IMR-90 (cell line): Measurements from ENCODE around the gene PTPRG. TPM values are rescaled to one million over a fixed set of nuclear protein-coding genes. Genes with fewer than 3 reads are reported as not detected.
A peak's percentile ranks its signal among the peaks of the same experiment; 100 is the strongest.

ENCODE experiments used
- ATAC-seq: fragments of 200-7000 bp; cut with Tn5 transposase; 2 replicates; pipeline ENCODE4 v1.9.1; 2020; ENCODE audit warnings: low read depth, mild to moderate bottlenecking, moderate library complexity
- BruUV-seq: library from RNA; stranded (reverse); fragments of 400-500 nt; replicated peaks from 2 replicates; lab custom pipeline; 2021; lab: Mats Ljungman, UMichigan
- CTCF ChIA-PET: fragments of 300-600 bp; formaldehyde crosslinking; extraction: SDS; loops from one replicate; lab custom pipeline; 2021; ENCODE audit warnings: antibody characterized with exemption; lab: Yijun Ruan, JAX
- POLR2A ChIA-PET: fragments of 300-600 bp; sonication (Branson Sonifier 250); formaldehyde crosslinking; loops from one replicate; lab custom pipeline; 2022; ENCODE audit warnings: antibody characterized with exemption; ENCODE audit not compliant: unreplicated experiment; lab: Charles Lee
- DNase-seq: peaks from one replicate; pipeline ENCODE4 v3.0.0; 2013
- H2AFZ ChIP-seq: replicated peaks from 2 replicates; pipeline ENCODE3; 2013; ENCODE audit warnings: low read length, mild to moderate bottlenecking; ENCODE audit not compliant: poor library complexity
- H2AK5ac ChIP-seq: 2 replicates; pipeline ENCODE4 v1.6.1; 2013; ENCODE audit warnings: low read depth, low read length, inconsistent platforms
- H2AK9ac ChIP-seq: replicated peaks from 2 replicates; pipeline ENCODE3; 2013; ENCODE audit warnings: mild to moderate bottlenecking, low read depth, low read length, moderate library complexity; ENCODE audit not compliant: poor library complexity
- H2BK120ac ChIP-seq: 2 replicates; pipeline ENCODE4 v1.6.1; 2013; ENCODE audit warnings: low read depth, low read length, inconsistent platforms
- H2BK15ac ChIP-seq: 3 replicates; pipeline ENCODE4 v1.6.1; 2013; ENCODE audit warnings: low read depth, low read length, inconsistent platforms
- H2BK20ac ChIP-seq: 2 replicates; pipeline ENCODE4 v1.6.1; 2013; ENCODE audit warnings: low read depth, mild to moderate bottlenecking, inconsistent platforms, low read length, moderate library complexity
- H2BK5ac ChIP-seq: 2 replicates; pipeline ENCODE4 v1.6.1; 2013; ENCODE audit warnings: mild to moderate bottlenecking, low read depth, low read length, inconsistent platforms; ENCODE audit not compliant: poor library complexity, severe bottlenecking
- H3K14ac ChIP-seq: replicated peaks from 2 replicates; pipeline ENCODE4 v1.6.1; 2013; ENCODE audit warnings: low read depth, low read length, inconsistent platforms
- H3K18ac ChIP-seq: 2 replicates; pipeline ENCODE4 v1.6.1; 2013; ENCODE audit warnings: low read depth, low read length, control low read depth
- H3K23ac ChIP-seq: 2 replicates; pipeline ENCODE4 v1.6.1; 2013; ENCODE audit warnings: low read depth, low read length, inconsistent platforms
- H3K27ac ChIP-seq: 2 replicates; pipeline ENCODE4 v1.5.1; 2013; ENCODE audit warnings: mild to moderate bottlenecking, control low read depth, low read length; ENCODE audit not compliant: insufficient read depth
- H3K27me3 ChIP-seq: 2 replicates; pipeline ENCODE4 v1.6.1; 2013; ENCODE audit warnings: low read length; ENCODE audit not compliant: control insufficient read depth, insufficient read depth
- H3K36me3 ChIP-seq: 2 replicates; pipeline ENCODE4 v1.6.1; 2013; ENCODE audit warnings: low read length, mixed read lengths; ENCODE audit not compliant: control insufficient read depth, insufficient read depth
- H3K4ac ChIP-seq: 2 replicates; pipeline ENCODE4 v1.6.1; 2013; ENCODE audit warnings: low read depth, low read length, inconsistent platforms
- H3K4me1 ChIP-seq: 2 replicates; pipeline ENCODE4 v1.6.1; 2013; ENCODE audit warnings: low read length, mixed read lengths; ENCODE audit not compliant: control insufficient read depth, insufficient read depth
- H3K4me2 ChIP-seq: 2 replicates; pipeline ENCODE4 v1.6.1; 2013; ENCODE audit warnings: low read depth, mild to moderate bottlenecking, control low read depth, low read length, moderate library complexity
- H3K4me3 ChIP-seq: 2 replicates; pipeline ENCODE4 v1.5.1; 2013; ENCODE audit warnings: low read depth, mild to moderate bottlenecking, control low read depth, low read length, moderate library complexity; ENCODE audit not compliant: insufficient read depth
- H3K56ac ChIP-seq: 2 replicates; pipeline ENCODE4 v1.6.1; 2013; ENCODE audit warnings: low read length, inconsistent platforms; ENCODE audit not compliant: insufficient read depth; ENCODE audit errors: extremely low read depth
- H3K79me1 ChIP-seq, 2 experiments: 2 replicates each; pipeline ENCODE4 v1.6.1; 2013; ENCODE audit warnings: low read length in 2 of 2, inconsistent platforms in 1 of 2, low read depth in 1 of 2
- H3K9ac ChIP-seq: 2 replicates; pipeline ENCODE4 v1.6.1; 2013; ENCODE audit warnings: low read depth, low read length, control low read depth
- H3K9me1 ChIP-seq: 2 replicates; pipeline ENCODE4 v1.6.1; 2013; ENCODE audit warnings: low read length, inconsistent platforms; ENCODE audit not compliant: insufficient read depth
- H3K9me3 ChIP-seq: 2 replicates; pipeline ENCODE4 v1.6.1; 2013; ENCODE audit warnings: low read length; ENCODE audit not compliant: control insufficient read depth, insufficient read depth
- H4K20me1 ChIP-seq: 2 replicates; pipeline ENCODE4 v1.6.1; 2013; ENCODE audit warnings: low read length, inconsistent platforms; ENCODE audit not compliant: insufficient read depth
- H4K5ac ChIP-seq: 2 replicates; pipeline ENCODE4 v1.6.1; 2013; ENCODE audit warnings: mild to moderate bottlenecking, low read depth, low read length, control low read depth
- H4K8ac ChIP-seq, 2 experiments: 2 replicates each; pipeline ENCODE4 v1.6.1; 2013; ENCODE audit warnings: low read depth in 2 of 2, low read length in 2 of 2, control low read depth in 1 of 2, inconsistent platforms in 1 of 2
- H4K91ac ChIP-seq: 2 replicates; pipeline ENCODE4 v1.6.1; 2013; ENCODE audit warnings: low read depth, low read length, inconsistent platforms; ENCODE audit not compliant: insufficient read depth
- CEBPB ChIP-seq: IDR thresholded peaks from 2 replicates; pipeline ENCODE4 v1.6.1; 2012; ENCODE audit warnings: low read depth, low read length, improper control_type of control experiment
- CHD1 ChIP-seq: IDR thresholded peaks from 2 replicates; pipeline ENCODE4 v1.6.1; 2012; ENCODE audit warnings: low read depth, low read length, improper control_type of control experiment
- WGBS, 2 experiments: methylation state at CpG; one replicate each; pipeline versions ENCODE4 v1.1.5 to v1.1.7; 2013; ENCODE audit warnings: missing lambda C conversion rate in 2 of 2; ENCODE audit not compliant: insufficient read length in 1 of 2; ENCODE audit errors: extremely low coverage in 2 of 2; 5-methylcytosine and 5-hydroxymethylcytosine counted together
- dilution Hi-C: fragments of 300-500 bp; cut with HindIII; formaldehyde crosslinking; loops from one replicate; pipeline ENCODE4 v1.14.3; 2018; ENCODE audit warnings: low sequenced_read_pairs; ENCODE audit not compliant: unreplicated experiment
- in situ Hi-C: fragments of 300-500 bp; cut with MboI; formaldehyde crosslinking; loops from 3 replicates; pipeline ENCODE4 v1.14.3; 2019; ENCODE audit warnings: low sequenced_read_pairs, inconsistent platforms, mixed read lengths
- intact Hi-C: fragments of 100-400 bp; cut with micrococcal nuclease; formaldehyde crosslinking; loops from 2 replicates; pipeline ENCODE4 v1.10.0; 2022
- polyA plus RNA-seq, 3 experiments: library from polyadenylated mRNA; depleted of rRNA; stranded (reverse); fragments of >200 nt; gene quantifications; 2 replicates each; pipeline ENCODE4 v1.2.3, GENCODE V29; 2012; ENCODE audit warnings: low replicate concordance in 1 of 3
- total RNA-seq: library from RNA; depleted of rRNA; stranded (reverse); fragments of >200 nt; gene quantifications from 2 replicates; pipeline ENCODE4 v1.2.3, GENCODE V29; 2012

Gene PTPRG
- total and polyA plus RNA-seq, 2 of the 4 experiments (the other 2 are of a cell fraction): 7.7 to 31.0 TPM

GRCh38 chr3:62139957-62140356 lies 578.6 kb downstream of the PTPRG start:
- Histone ChIP-seq H3K4me1 (peaks cover 3% of the 10 kb centered on the region; the same call in 1 of the 2 replicates), H2AFZ (no peak overlapping the region), H3K4me3 (no peak overlapping the region), H2BK20ac (no peak overlapping the region), H4K8ac (no peak overlapping the region), H4K20me1 (no peaks in the 10 kb centered on the region), H2AK9ac (no peak overlapping the region), H3K79me1 (no peaks in the 10 kb centered on the region), H4K91ac (no peak overlapping the region), H2AK5ac (no peak overlapping the region), H3K4me2 (no peak overlapping the region), H2BK15ac (no peak overlapping the region), H3K9me1 (no peaks in the 10 kb centered on the region), H3K27me3 (no peaks in the 10 kb centered on the region), H3K4ac (no peak overlapping the region), H2BK120ac (no peak overlapping the region), H3K56ac (no peak overlapping the region), H3K9ac (no peak overlapping the region), H3K18ac (no peak overlapping the region), H3K36me3 (no peaks in the 10 kb centered on the region), H4K5ac (no peak overlapping the region), H3K14ac (no peak overlapping the region), H3K23ac (no peak overlapping the region), H3K27ac (no peak overlapping the region), H2BK5ac (no peak overlapping the region), H3K9me3 (no peaks in the 10 kb centered on the region)
- DNase-seq: peak; percentile 28
- in situ Hi-C loops: no loop called here
- dilution Hi-C loops: no loop called here
- intact Hi-C loops: no loop called here
- TF ChIP-seq CEBPB: peak; percentile 73
- TF ChIP-seq CHD1: no peak
- WGBS, 2 experiments: 100% methylated on average over 1 of the region's 6 CpGs; no CpG with 5 or more reads in 1 of the 2 experiments
- ChIA-PET POLR2A (no interaction called here), CTCF (no interaction called here)
- BruUV-seq: no TSS peak
- peak; percentile 32; the same call in 1 of the 2 replicates for ATAC-seq
